Cardiac muscle cell (in vitro differentiated cells and primary cell): ENCODE results near the gene MACROH2A1. TPM values are rescaled to one million over a fixed set of nuclear protein-coding genes. Genes with fewer than 3 reads are reported as not detected.

ENCODE experiments used
- DNase-seq, 2 donors: peaks; one replicate each; pipeline versions ENCODE4 v3.0.0 to v3.0.0-alpha.2; 2010 to 2017; ENCODE audit warnings: low read depth in 1 of 2, low spot score in 1 of 2
- H3K27ac ChIP-seq: fragments of 200-600 bp; sonication (generic); 2 replicates; pipeline ENCODE4 v1.5.1; 2016
- H3K27me3 ChIP-seq: fragments of 200-600 bp; sonication (generic); 2 replicates; pipeline ENCODE4 v1.6.0; 2016; ENCODE audit warnings: control low read depth
- H3K36me3 ChIP-seq: fragments of 200-600 bp; sonication (generic); 2 replicates; pipeline ENCODE4 v1.5.1; 2016; ENCODE audit warnings: control low read depth
- H3K4me1 ChIP-seq: fragments of 200-600 bp; sonication (generic); 2 replicates; pipeline ENCODE4 v1.8.1; 2017; ENCODE audit warnings: low read depth, mild to moderate bottlenecking, mixed run types
- H3K4me3 ChIP-seq: fragments of 200-600 bp; sonication (generic); 2 replicates; pipeline ENCODE4 v1.5.1; 2016; ENCODE audit warnings: mild to moderate bottlenecking
- H3K9me3 ChIP-seq: fragments of 200-600 bp; sonication (generic); 2 replicates; pipeline ENCODE4 v1.5.1; 2017; ENCODE audit warnings: low read depth, mild to moderate bottlenecking, control low read depth
- polyA plus RNA-seq: library from polyadenylated mRNA; unstranded; fragments of >200 nt; fragmentation: Nextera tagmentation; extraction: Ambion mirVana; gene quantifications from 2 replicates; pipeline ENCODE4 v1.2.1, GENCODE V29; 2016
- total RNA-seq: library from RNA; depleted of rRNA; stranded (reverse); fragments of >200 nt; gene quantifications from 2 replicates; pipeline ENCODE4 v1.2.3, GENCODE V29; 2016
- TF ChIP-seq, protein P1 (sequence below): IDR thresholded peaks from 2 replicates; pipeline ENCODE4 v1.5.1; 2012; ENCODE audit warnings: low read depth, mild to moderate bottlenecking, low read length

MACROH2A1 gene
- total and polyA plus RNA-seq, 2 experiments from 2014 or later = 386 to 644 TPM

DNA sequence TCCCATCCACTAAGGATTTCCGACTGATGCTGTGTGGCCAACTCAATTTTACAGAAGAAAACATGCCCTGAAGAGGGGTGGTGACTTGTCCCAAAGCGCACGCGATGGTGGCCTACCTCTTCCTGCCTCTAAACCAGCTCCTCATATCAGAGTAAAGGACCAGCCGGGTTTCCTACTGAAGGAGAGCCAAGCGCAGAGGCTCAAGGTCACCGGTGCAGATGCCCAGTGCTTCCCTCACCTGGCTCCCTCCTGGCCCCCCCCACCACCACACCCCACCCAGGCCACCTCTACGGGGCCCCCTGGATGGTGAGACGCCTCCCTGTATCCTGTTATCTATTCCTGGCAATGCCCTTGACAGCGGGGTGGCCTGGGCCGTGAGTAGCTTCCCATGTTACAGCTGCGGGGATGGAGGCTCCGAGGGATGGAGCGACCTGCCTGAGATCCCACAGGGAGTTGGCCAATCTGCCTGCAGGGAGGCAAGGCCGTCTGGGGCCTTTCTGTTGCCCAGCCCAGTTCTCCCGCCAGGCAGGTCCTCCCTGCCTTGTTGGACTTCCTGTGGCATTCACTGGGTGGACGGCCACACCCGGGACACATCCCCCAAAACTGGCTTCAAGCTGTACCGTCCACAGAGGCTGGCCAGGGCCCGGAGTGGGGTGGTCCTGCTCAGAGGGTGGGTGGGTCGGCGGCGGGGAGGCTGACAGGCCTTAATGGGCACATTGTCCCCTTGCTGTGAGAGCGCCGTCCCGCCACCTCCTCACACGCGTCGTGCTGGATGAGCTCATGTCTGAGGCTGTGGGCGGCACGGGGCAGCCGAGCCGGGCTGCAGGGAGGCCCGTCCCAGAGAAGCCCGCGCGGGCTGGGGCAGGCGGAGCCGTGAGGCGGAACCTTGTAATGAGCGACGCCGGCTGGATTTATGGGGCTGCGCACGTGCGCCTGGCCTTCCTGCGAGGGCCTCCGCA is 72.5 kb downstream of the MACROH2A1 start:
- Histone ChIP-seq H3K4me3 (no peak overlapping the region), H3K4me1 (peaks cover 7% of the 10 kb centered on the region), H3K36me3 (peaks cover 2% of the 10 kb centered on the region), H3K9me3 (no peaks in the 10 kb centered on the region), H3K27ac (no peak overlapping the region), H3K27me3 (peaks cover 46% of the 10 kb centered on the region)
- DNase-seq = no peak
- TF ChIP-seq, protein P1, sequence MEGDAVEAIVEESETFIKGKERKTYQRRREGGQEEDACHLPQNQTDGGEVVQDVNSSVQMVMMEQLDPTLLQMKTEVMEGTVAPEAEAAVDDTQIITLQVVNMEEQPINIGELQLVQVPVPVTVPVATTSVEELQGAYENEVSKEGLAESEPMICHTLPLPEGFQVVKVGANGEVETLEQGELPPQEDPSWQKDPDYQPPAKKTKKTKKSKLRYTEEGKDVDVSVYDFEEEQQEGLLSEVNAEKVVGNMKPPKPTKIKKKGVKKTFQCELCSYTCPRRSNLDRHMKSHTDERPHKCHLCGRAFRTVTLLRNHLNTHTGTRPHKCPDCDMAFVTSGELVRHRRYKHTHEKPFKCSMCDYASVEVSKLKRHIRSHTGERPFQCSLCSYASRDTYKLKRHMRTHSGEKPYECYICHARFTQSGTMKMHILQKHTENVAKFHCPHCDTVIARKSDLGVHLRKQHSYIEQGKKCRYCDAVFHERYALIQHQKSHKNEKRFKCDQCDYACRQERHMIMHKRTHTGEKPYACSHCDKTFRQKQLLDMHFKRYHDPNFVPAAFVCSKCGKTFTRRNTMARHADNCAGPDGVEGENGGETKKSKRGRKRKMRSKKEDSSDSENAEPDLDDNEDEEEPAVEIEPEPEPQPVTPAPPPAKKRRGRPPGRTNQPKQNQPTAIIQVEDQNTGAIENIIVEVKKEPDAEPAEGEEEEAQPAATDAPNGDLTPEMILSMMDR = no peak

DNA sequence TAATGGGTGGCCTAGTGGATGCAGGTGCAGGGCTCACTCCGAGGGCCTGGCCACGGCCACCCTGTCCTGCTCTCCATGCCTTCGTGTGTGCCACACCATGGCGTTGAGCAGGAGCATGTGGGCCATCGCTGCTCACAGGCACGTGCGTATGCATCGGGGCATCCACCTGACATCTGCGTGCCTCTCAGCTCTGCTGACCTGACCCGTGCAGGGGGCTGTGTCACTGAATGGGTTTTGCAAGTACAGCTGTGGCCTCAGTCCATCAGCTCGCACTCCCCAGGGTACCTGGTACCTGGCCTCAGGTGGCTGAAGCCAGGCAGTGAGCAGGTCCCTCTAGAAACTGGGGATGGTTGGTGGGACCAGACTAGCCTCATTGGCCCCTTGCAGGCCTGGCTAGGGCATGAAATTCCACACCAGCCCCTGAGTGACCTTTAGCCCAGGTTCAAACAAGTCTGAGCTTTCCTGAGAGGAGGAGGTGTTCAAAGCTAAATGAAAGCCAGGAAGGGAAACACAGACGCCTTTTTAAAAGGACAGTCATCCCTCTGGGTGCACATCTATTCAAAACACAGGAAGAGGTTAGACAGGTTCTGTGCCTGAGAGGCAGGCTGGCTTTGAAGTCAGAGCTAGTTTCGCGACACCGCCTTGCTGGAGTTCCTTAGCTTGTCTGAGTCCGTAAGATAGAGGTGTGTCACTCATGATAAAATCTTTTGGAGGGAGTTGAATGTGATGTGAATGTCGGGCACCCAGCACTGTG is 74.0 kb downstream of the MACROH2A1 start:
- no peaks in the 10 kb centered on the region for H3K36me3 ChIP-seq
- no peaks in the 10 kb centered on the region for H3K9me3 ChIP-seq
- peaks cover 56% of the 10 kb centered on the region for H3K27me3 ChIP-seq
- H3K4me3 ChIP-seq = no peak overlapping the region
- no peak overlapping the region for H3K27ac ChIP-seq
- TF ChIP-seq, protein P1 = no peak
- no peak for DNase-seq
- H3K4me1 ChIP-seq = peaks cover 4% of the 10 kb centered on the region

DNA sequence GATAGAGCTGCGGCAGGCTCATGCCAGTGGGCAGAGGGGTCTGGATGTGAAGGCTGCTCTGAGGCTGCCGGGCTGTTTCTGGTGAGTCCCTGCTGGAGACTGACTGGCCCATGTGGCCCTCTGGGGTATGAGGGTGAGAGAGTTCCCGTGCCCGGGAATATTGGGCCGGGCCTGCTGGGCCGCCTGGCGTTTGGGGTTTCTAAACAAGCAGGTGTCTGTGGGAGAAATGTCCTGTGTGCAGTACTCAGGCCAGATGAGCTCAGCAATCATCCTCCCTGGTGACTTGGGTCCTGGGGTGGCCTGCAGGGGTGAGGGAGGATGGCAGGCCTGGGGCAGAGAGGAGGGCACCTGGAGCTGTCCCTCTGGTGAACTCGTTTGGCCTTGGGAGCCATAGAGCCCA is 74.9 kb downstream of the MACROH2A1 start:
- H3K27me3 ChIP-seq = peaks cover 64% of the 10 kb centered on the region
- peaks cover 4% of the 10 kb centered on the region for H3K4me1 ChIP-seq
- no peaks in the 10 kb centered on the region for H3K9me3 ChIP-seq
- TF ChIP-seq, protein P1 = no peak
- H3K27ac ChIP-seq = no peak overlapping the region
- no peak for DNase-seq
- no peak overlapping the region for H3K4me3 ChIP-seq
- no peaks in the 10 kb centered on the region for H3K36me3 ChIP-seq

DNA sequence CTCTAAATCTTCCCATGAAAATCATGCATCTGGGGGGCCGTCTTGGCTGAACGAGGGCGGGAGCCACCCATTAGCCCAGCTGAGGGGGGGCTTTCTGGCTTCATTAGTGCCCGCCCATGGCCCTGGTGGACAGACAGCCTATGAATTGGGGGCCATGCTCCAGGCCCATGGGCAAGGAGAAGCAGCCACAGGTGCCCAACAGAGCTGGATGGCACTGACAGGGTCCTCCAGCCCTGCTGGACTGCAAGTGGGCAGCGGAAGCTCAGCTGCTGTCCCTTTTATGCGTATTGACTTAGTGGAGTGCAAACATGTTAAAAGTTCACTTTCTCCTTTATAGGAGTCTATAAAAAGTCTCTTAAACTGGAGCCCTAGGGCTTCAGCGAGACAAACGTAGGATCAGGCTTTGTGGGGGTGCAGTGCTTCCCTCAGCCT is 75.3 kb downstream of the MACROH2A1 start:
- no peaks in the 10 kb centered on the region for H3K9me3 ChIP-seq
- no peak overlapping the region for H3K27ac ChIP-seq
- TF ChIP-seq, protein P1 = no peak
- no peaks in the 10 kb centered on the region for H3K36me3 ChIP-seq
- no peak overlapping the region for H3K4me3 ChIP-seq
- peaks cover 4% of the 10 kb centered on the region for H3K4me1 ChIP-seq
- H3K27me3 ChIP-seq = peaks cover 67% of the 10 kb centered on the region
- no peak for DNase-seq

DNA sequence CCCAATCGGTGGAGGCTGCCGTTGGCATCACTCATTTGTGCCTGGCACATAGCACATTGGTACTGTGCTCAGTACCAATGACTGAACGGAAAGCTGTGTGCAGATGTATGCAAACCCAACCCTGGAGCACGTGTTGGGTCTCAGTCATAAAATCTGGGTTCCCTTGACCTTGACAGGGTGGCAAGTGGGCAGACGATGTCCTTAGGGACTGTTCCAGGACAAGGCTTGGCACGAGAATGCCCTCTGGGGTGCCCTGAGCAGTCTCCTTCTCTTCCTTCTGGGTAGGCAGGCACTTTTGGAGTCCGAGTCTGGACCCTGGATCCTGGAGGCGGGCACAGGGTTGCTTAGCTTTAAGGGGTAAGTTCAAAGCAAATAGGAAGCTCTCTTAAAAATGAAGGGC is 75.8 kb downstream of the MACROH2A1 start:
- H3K27ac ChIP-seq = no peak overlapping the region
- no peak overlapping the region for H3K4me3 ChIP-seq
- no peaks in the 10 kb centered on the region for H3K9me3 ChIP-seq
- H3K4me1 ChIP-seq = peaks cover 4% of the 10 kb centered on the region
- H3K36me3 ChIP-seq = no peaks in the 10 kb centered on the region
- peaks cover 68% of the 10 kb centered on the region for H3K27me3 ChIP-seq
- TF ChIP-seq, protein P1 = no peak
- DNase-seq = no peak
